K562 (cell line): Measurements from ENCODE around the gene VSIG2. TPM values are rescaled to one million over a fixed set of nuclear protein-coding genes. Genes with fewer than 3 reads are reported as not detected.

Source experiments
- BCOR ChIP-seq: fragments of 450-650 bp; IDR thresholded peaks from 2 replicates; pipeline ENCODE4 v1.6.1; 2016
- FOXJ2 ChIP-seq: fragments of 200-800 bp; sonication (Bioruptor generic); IDR thresholded peaks from 2 replicates; pipeline ENCODE4 v1.6.1; 2016; ENCODE audit warnings: missing genetic modification characterization, missing compliant biosample characterization
- HDAC2 ChIP-seq: fragments of 450-650 bp; IDR thresholded peaks from 2 replicates; pipeline ENCODE4 v1.6.1; 2016; ENCODE audit warnings: mild to moderate bottlenecking
- JUND ChIP-seq, 2 experiments: IDR thresholded peaks; 2 replicates in 1 of 2; 3 replicates in 1 of 2; pipeline ENCODE4 v1.6.1; 2011; ENCODE audit warnings: borderline replicate concordance in 2 of 2, low read depth in 2 of 2, low read length in 2 of 2, improper control_type of control experiment in 1 of 2, missing biosample characterization in 1 of 2, missing genetic modification characterization in 1 of 2, missing genetic modification reagents in 1 of 2
- MCM2 ChIP-seq: fragments of 450-650 bp; IDR thresholded peaks from 2 replicates; pipeline ENCODE4 v1.6.1; 2017; ENCODE audit warnings: low read depth, mild to moderate bottlenecking
- MYC ChIP-seq, 2 experiments: fragments of 250-450 bp in 1 of 2; sonication (Bioruptor Pico) in 1 of 2; IDR thresholded peaks; 2 replicates each; pipeline versions ENCODE4 v1.5.1 to v1.6.1; 2012 to 2021; ENCODE audit warnings: low read depth in 2 of 2, borderline replicate concordance in 1 of 2, improper control_type of control experiment in 1 of 2, low read length in 1 of 2, mild to moderate bottlenecking in 1 of 2, moderate library complexity in 1 of 2
- PHF8 ChIP-seq: fragments of 200-600 bp; sonication (generic); IDR thresholded peaks from 2 replicates; pipeline ENCODE4 v1.6.1; 2012; ENCODE audit warnings: mixed run types, mild to moderate bottlenecking, inconsistent platforms, low read length, moderate library complexity, borderline replicate concordance
- RBM34 ChIP-seq: fragments of 200-400 bp; formaldehyde crosslinking; IDR thresholded peaks from 2 replicates; pipeline ENCODE4 v1.6.1; 2018; ENCODE audit warnings: low read length, borderline replicate concordance; ENCODE audit not compliant: insufficient read depth
- YY1 ChIP-seq, 3 experiments: IDR thresholded peaks; 2 replicates each; pipeline ENCODE4 v1.6.1; 2011; ENCODE audit warnings: low read length in 2 of 3, mild to moderate bottlenecking in 2 of 3, moderate library complexity in 2 of 3, borderline replicate concordance in 1 of 3, control low read depth in 1 of 3, low read depth in 1 of 3; ENCODE audit not compliant: insufficient read depth in 3 of 3, insufficient replicate concordance in 2 of 3, control insufficient read depth in 1 of 3, insufficient read length in 1 of 3; ENCODE audit errors: extremely low read depth in 1 of 3
- ZNF282 ChIP-seq: sonication (generic); formaldehyde crosslinking; IDR thresholded peaks from 2 replicates; pipeline ENCODE4 v1.8.1; 2023; ENCODE audit warnings: missing genetic modification reagents
- ZNF408 ChIP-seq: fragments of 250-450 bp; sonication (Bioruptor Pico); IDR thresholded peaks from 2 replicates; pipeline ENCODE4 v1.4.0; 2020; ENCODE audit warnings: low read depth, mild to moderate bottlenecking, moderate library complexity
- polyA plus RNA-seq, 8 experiments: library from polyadenylated mRNA; depleted of rRNA in 4 of 8; stranded (reverse) in 5 of 8; unstranded in 3 of 8; fragments of >200 nt; fragmentation: Nextera tagmentation in 2 of 8; fragmentation: Illumina TruSeq in 1 of 8; extraction: Ambion mirVana in 2 of 8; extraction: Trizol in 1 of 8; gene quantifications; 2 replicates each; pipeline versions ENCODE4 v1.2.1 to v1.2.3, GENCODE V29; 2011 to 2014; ENCODE audit warnings: inconsistent platforms in 1 of 8, missing spikeins in 1 of 8
- total RNA-seq, 7 experiments: library from RNA; depleted of rRNA in 6 of 7; stranded (reverse); fragments of >200 nt in 6 of 7; fragmentation: Illumina TruSeq in 2 of 7; extraction: Trizol in 2 of 7; gene quantifications; 2 replicates each; pipeline versions ENCODE4 v1.2.1 to v1.2.3, GENCODE V29; 2011 to 2021; ENCODE audit warnings: low replicate concordance in 1 of 7
- TF ChIP-seq, protein P1 (sequence below): fragments of 200-800 bp; sonication (Bioruptor generic); IDR thresholded peaks from 2 replicates; pipeline ENCODE4 v1.6.1; 2017; ENCODE audit warnings: missing genetic modification characterization, missing compliant biosample characterization
- TF ChIP-seq, protein P2 (sequence below), 2 experiments: IDR thresholded peaks; 2 replicates each; pipeline ENCODE4 v1.6.1; 2011; ENCODE audit warnings: borderline replicate concordance in 1 of 2, control low read depth in 1 of 2, low read depth in 1 of 2, low read length in 1 of 2, mild to moderate bottlenecking in 1 of 2, mixed read lengths in 1 of 2, moderate library complexity in 1 of 2; ENCODE audit not compliant: insufficient read depth in 1 of 2, insufficient read length in 1 of 2, poor library complexity in 1 of 2, severe bottlenecking in 1 of 2; ENCODE audit errors: extremely low read depth in 1 of 2
- TF ChIP-seq, protein P3 (sequence below): fragments of 150-350 bp; IDR thresholded peaks from 2 replicates; pipeline ENCODE4 v1.6.1; 2014; ENCODE audit warnings: low read depth, mild to moderate bottlenecking, low read length, borderline replicate concordance
- TF ChIP-seq, protein P4 (sequence below): sonication (generic); formaldehyde crosslinking; IDR thresholded peaks from 2 replicates; pipeline ENCODE4 v1.8.0; 2022; ENCODE audit warnings: mild to moderate bottlenecking, missing genetic modification reagents
- TF ChIP-seq, protein P5 (sequence below): sonication (generic); formaldehyde crosslinking; IDR thresholded peaks from 2 replicates; pipeline ENCODE4 v1.8.0; 2022; ENCODE audit warnings: mild to moderate bottlenecking, missing genetic modification reagents

VSIG2 gene
- total and polyA plus RNA-seq, 9 of the 15 experiments (the other 6 are each of a cell fraction or from before 2014, with no cell fraction given): not detected

DNA sequence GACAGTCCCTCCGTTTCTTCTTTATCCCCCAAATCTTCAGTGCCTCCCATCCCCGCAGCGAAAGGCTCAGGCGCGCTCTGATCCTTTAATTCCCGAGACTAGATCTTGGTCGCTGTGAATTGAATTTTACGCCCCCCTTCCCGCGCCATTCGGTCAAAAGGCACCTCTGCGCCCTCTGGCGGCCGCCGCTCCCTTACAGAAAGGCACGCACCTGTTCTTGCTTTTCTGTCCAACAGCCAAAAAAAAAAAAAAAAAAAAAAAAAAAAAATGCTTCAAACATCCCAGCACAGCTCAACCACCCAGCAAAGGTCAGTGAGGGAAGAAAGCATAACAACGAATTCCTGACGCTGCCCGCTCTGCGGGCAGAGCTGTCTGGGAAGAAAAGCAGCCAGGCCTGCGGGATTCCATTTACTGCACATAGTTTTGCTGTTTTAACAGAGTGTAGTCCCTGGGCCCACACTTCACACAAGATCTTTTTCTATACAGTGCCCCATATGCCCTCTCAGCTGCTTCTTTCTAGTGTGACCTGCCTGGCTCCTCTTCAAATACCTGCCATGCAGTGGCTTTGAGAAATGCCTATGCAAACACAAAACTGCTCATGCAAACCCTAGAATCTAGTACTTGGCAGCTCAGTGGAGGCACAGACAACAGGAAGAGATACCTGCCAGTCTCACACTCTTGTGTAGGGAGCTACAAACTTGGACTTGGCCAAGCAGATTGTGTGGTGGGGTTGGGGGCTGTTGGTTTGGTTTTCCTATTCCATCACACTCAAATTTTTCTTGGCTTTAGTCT lies 11.3 kb upstream of the VSIG2 start (continued):
- TF ChIP-seq, protein P1, sequence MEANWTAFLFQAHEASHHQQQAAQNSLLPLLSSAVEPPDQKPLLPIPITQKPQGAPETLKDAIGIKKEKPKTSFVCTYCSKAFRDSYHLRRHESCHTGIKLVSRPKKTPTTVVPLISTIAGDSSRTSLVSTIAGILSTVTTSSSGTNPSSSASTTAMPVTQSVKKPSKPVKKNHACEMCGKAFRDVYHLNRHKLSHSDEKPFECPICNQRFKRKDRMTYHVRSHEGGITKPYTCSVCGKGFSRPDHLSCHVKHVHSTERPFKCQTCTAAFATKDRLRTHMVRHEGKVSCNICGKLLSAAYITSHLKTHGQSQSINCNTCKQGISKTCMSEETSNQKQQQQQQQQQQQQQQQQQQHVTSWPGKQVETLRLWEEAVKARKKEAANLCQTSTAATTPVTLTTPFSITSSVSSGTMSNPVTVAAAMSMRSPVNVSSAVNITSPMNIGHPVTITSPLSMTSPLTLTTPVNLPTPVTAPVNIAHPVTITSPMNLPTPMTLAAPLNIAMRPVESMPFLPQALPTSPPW (CRISPR knock-in tag): peak; percentile 89
- TF ChIP-seq ZNF282 (CRISPR knock-in tag): no peak
- TF ChIP-seq, protein P2, sequence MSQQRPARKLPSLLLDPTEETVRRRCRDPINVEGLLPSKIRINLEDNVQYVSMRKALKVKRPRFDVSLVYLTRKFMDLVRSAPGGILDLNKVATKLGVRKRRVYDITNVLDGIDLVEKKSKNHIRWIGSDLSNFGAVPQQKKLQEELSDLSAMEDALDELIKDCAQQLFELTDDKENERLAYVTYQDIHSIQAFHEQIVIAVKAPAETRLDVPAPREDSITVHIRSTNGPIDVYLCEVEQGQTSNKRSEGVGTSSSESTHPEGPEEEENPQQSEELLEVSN (IDR thresholded peaks at IDR 0.05; ENCODE audit: borderline replicate concordance in 1 of 2, extremely low read depth in 1 of 2, insufficient read depth in 1 of 2, insufficient read length in 1 of 2, low read depth in 1 of 2, low read length in 1 of 2, poor library complexity in 1 of 2, severe bottlenecking in 1 of 2): peak in 1 of 2 experiments; percentile 52
- TF ChIP-seq FOXJ2 (tag): no peak
- no peak for TF ChIP-seq HDAC2
- TF ChIP-seq, protein P3, sequence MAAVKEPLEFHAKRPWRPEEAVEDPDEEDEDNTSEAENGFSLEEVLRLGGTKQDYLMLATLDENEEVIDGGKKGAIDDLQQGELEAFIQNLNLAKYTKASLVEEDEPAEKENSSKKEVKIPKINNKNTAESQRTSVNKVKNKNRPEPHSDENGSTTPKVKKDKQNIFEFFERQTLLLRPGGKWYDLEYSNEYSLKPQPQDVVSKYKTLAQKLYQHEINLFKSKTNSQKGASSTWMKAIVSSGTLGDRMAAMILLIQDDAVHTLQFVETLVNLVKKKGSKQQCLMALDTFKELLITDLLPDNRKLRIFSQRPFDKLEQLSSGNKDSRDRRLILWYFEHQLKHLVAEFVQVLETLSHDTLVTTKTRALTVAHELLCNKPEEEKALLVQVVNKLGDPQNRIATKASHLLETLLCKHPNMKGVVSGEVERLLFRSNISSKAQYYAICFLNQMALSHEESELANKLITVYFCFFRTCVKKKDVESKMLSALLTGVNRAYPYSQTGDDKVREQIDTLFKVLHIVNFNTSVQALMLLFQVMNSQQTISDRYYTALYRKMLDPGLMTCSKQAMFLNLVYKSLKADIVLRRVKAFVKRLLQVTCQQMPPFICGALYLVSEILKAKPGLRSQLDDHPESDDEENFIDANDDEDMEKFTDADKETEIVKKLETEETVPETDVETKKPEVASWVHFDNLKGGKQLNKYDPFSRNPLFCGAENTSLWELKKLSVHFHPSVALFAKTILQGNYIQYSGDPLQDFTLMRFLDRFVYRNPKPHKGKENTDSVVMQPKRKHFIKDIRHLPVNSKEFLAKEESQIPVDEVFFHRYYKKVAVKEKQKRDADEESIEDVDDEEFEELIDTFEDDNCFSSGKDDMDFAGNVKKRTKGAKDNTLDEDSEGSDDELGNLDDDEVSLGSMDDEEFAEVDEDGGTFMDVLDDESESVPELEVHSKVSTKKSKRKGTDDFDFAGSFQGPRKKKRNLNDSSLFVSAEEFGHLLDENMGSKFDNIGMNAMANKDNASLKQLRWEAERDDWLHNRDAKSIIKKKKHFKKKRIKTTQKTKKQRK: no peak
- TF ChIP-seq YY1 (IDR thresholded peaks at IDR 0.05; ENCODE audit: borderline replicate concordance in 1 of 3, control insufficient read depth in 1 of 3, extremely low read depth in 1 of 3, insufficient read depth in 3 of 3, insufficient read length in 1 of 3, insufficient replicate concordance in 2 of 3, low read depth in 1 of 3, low read length in 2 of 3): peak in 2 of 3 experiments; percentile 40 to 47
- peak; percentile 61 for TF ChIP-seq MYC (IDR thresholded peaks at IDR 0.05; ENCODE audit: low read depth, low read length)
- no peak for TF ChIP-seq MYC (CRISPR knock-in tag; IDR thresholded peaks at IDR 0.05; ENCODE audit: borderline replicate concordance, low read depth)
- no peak for TF ChIP-seq RBM34
- TF ChIP-seq JUND (IDR thresholded peaks at IDR 0.05; ENCODE audit: borderline replicate concordance, low read depth, low read length): no peak
- no peak for TF ChIP-seq JUND (tag; IDR thresholded peaks at IDR 0.05; ENCODE audit: borderline replicate concordance, low read depth, low read length)
- TF ChIP-seq ZNF408 (CRISPR knock-in tag): no peak
- no peak for TF ChIP-seq MCM2
- TF ChIP-seq, protein P4, sequence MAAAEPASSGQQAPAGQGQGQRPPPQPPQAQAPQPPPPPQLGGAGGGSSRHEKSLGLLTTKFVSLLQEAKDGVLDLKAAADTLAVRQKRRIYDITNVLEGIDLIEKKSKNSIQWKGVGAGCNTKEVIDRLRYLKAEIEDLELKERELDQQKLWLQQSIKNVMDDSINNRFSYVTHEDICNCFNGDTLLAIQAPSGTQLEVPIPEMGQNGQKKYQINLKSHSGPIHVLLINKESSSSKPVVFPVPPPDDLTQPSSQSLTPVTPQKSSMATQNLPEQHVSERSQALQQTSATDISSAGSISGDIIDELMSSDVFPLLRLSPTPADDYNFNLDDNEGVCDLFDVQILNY (CRISPR knock-in tag): no peak
- 0 out of 2 replicates have a peak, but pooled peaks have one; percentile 1 for TF ChIP-seq PHF8
- TF ChIP-seq BCOR: 0 out of 2 replicates have a peak, but pooled peaks have one; percentile 13
- TF ChIP-seq, protein P5, sequence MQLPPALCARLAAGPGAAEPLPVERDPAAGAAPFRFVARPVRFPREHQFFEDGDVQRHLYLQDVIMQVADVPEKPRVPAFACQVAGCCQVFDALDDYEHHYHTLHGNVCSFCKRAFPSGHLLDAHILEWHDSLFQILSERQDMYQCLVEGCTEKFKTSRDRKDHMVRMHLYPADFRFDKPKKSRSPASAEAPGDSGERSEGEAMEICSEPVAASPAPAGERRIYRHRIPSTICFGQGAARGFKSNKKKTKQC (CRISPR knock-in tag): no peak
